HG02759 (cell line): ENCODE results near the gene B4GALT5.

ENCODE experiments used
- ATAC-seq: cut with Tn5 transposase; IDR thresholded peaks from one replicate; pipeline ENCODE4 v1.9.1; 2021; ENCODE audit warnings: mild to moderate bottlenecking, moderate library complexity; ENCODE audit not compliant: unreplicated experiment

The B4GALT5 gene

GRCh38 chr20:49590163-49591017 is 123.3 kb downstream of the B4GALT5 start:
- no peak for ATAC-seq

GRCh38 chr20:49589747-49590146 is 123.9 kb downstream of the B4GALT5 start:
- ATAC-seq, result no peak

GRCh38 chr20:49587111-49587570 is 126.5 kb downstream of the B4GALT5 start:
- ATAC-seq, result no peak

GRCh38 chr20:49585585-49586245 is 128.0 kb downstream of the B4GALT5 start:
- ATAC-seq, result no peak

GRCh38 chr20:49584418-49585382 is 129.0 kb downstream of the B4GALT5 start:
- ATAC-seq, result no peak

GRCh38 chr20:49583669-49584417 is 129.8 kb downstream of the B4GALT5 start:
- ATAC-seq, result no peak

GRCh38 chr20:49583343-49583668 is 130.4 kb downstream of the B4GALT5 start:
- no peak for ATAC-seq
